ENCODE results near the gene GLIS1. TPM values are rescaled to one million over a fixed set of nuclear protein-coding genes. Genes with fewer than 3 reads are reported as not detected.
A peak's percentile ranks its signal among the peaks of the same experiment; 100 is the strongest.

The GLIS1 gene
- total and polyA plus RNA-seq, 2 of the 8 experiments (the other 6 are each of a cell fraction or from before 2014, with no cell fraction given): 0.15 to 0.22 TPM

GRCh38 chr1:53706356-53706755 is 32.6 kb downstream of the GLIS1 start:
- Histone ChIP-seq H3K18ac (ENCODE audit: extremely low read depth, low read length) (peak overlapping the region; percentile 26; the same call in 1 of the 2 replicates), H4K20me1 (replicated peaks in 1 of 2; ENCODE audit: control insufficient read depth in 1 of 2, insufficient read depth in 2 of 2, low read length in 2 of 2) (no peaks in the 10 kb centered on the region), H2BK120ac (replicated peaks; ENCODE audit: low read depth, low read length) (no peak overlapping the region), H3K27me3 (replicated peaks in 1 of 4; ENCODE audit: control insufficient read depth in 3 of 4, extremely low read depth in 1 of 4, insufficient read depth in 3 of 4, low read length in 3 of 4) (no peaks in the 10 kb centered on the region), H3K9me3 (ENCODE audit: insufficient read depth in 2 of 2, low read depth in 1 of 2, low read length in 1 of 2) (no peaks in the 10 kb centered on the region), H3K4me3 (ENCODE audit: extremely low read depth in 1 of 4, insufficient read depth in 2 of 4, low read depth in 3 of 4, low read length in 4 of 4) (0 out of 8 replicates have a peak overlapping the region, but pooled peaks of 1 of the 4 experiments have one; percentile 26), H2BK15ac (ENCODE audit: low read length) (peak overlapping the region; percentile 20; the same call in 1 of the 2 replicates), H4K8ac (ENCODE audit: extremely low read depth, insufficient read depth, low read length) (no peak overlapping the region), H3K4me2 (ENCODE audit: insufficient read depth in 1 of 2, low read depth in 2 of 2, low read length in 2 of 2) (peak overlapping the region in 1 of 2 experiments; percentile 86; a peak in 3 of 4 replicates), H2AFZ (ENCODE audit: low read length) (no peak overlapping the region), H3K9ac (replicated peaks in 1 of 4; ENCODE audit: extremely low read depth in 1 of 4, low read depth in 3 of 4, low read length in 3 of 4) (no peak overlapping the region), H3K4ac (replicated peaks; ENCODE audit: insufficient read length, low read depth, low read length) (no peak overlapping the region), H3K23ac (ENCODE audit: insufficient read length) (no peak overlapping the region), H3K79me2 (ENCODE audit: control insufficient read depth in 1 of 2, insufficient read depth in 2 of 2, low read length in 2 of 2) (no peaks in the 10 kb centered on the region), H2BK12ac (ENCODE audit: low read depth, low read length) (no peak overlapping the region), H2BK5ac (ENCODE audit: low read depth, low read length) (peak overlapping the region; percentile 29; the same call in 1 of the 2 replicates), H3K14ac (ENCODE audit: insufficient read length) (no peak overlapping the region), H2AK5ac (ENCODE audit: low read depth, low read length) (no peak overlapping the region), H4K91ac (replicated peaks; ENCODE audit: insufficient read length, low read length) (no peak overlapping the region), H3K4me1 (replicated peaks in 1 of 4; ENCODE audit: control insufficient read depth in 3 of 4, insufficient read depth in 4 of 4, low read length in 3 of 4) (peaks cover 21 to 34% (median 29%) of the 10 kb centered on the region in 4 experiments), H3K27ac (ENCODE audit: low read depth, low read length) (no peak overlapping the region), H3K56ac (replicated peaks; ENCODE audit: insufficient read length, low read depth, low read length) (no peak overlapping the region), H4K5ac (ENCODE audit: insufficient read length, low read depth, low read length) (no peak overlapping the region), H3K23me2 (ENCODE audit: low read depth, low read length) (no peaks in the 10 kb centered on the region; the same call in 1 of the 2 replicates), H3K36me3 (ENCODE audit: control insufficient read depth in 2 of 4, insufficient read depth in 4 of 4, low read length in 3 of 4) (no peaks in the 10 kb centered on the region), H2BK20ac (ENCODE audit: low read length) (peak overlapping the region; percentile 92; the same call in 1 of the 2 replicates), H3K79me1 (ENCODE audit: low read depth, low read length) (no peaks in the 10 kb centered on the region)
- ChIA-PET POLR2A (ENCODE audit: partially characterized antibody) (interaction anchor here (1.4 kb wide), 1 partner anchor 11 kb away, joined by 3 read pairs; no protein-coding TSS in a partner anchor), CTCF (ENCODE audit: partially characterized antibody) (interaction anchor here (1.4 to 4.8 kb wide), 6 partner anchors 10 to 31 kb away, joined by 3 to 28 read pairs (median 6); no protein-coding TSS in a partner anchor)
- TF ChIP-seq MAFK (IDR thresholded peaks at IDR 0.05; ENCODE audit: low read depth, low read length) (no peak), NRF1 (IDR thresholded peaks at IDR 0.05; ENCODE audit: low read depth, low read length) (no peak), KDM4A (IDR thresholded peaks at IDR 0.05; ENCODE audit: low read depth, low read length, severe bottlenecking) (no peak), POLR2AphosphoS5 (IDR thresholded peaks at IDR 0.05; ENCODE audit: low read depth, low read length) (no peak), TAF1 (IDR thresholded peaks at IDR 0.05; ENCODE audit: low read depth, low read length) (no peak), SAP30 (IDR thresholded peaks at IDR 0.05; ENCODE audit: insufficient read depth, insufficient replicate concordance, low read length) (no peak), TEAD4 (IDR thresholded peaks at IDR 0.05; ENCODE audit: low read depth, low read length) (no peak)
- FAIRE-seq (no peak), DNase-seq (ENCODE audit: low read depth in 1 of 2, low spot score in 2 of 2) (no peak)
- WGBS, 2 experiments (ENCODE audit: extremely low coverage in 1 of 2, insufficient coverage in 1 of 2, insufficient read length in 1 of 2, insufficient replicate concordance in 2 of 2, low coverage in 1 of 2, low lambda C conversion rate in 2 of 2, missing lambda C conversion rate in 1 of 2): 57% methylated on average over 6 of the region's 6 CpGs; no CpG with 5 or more reads in 1 of the 2 experiments

Data from H1 (cell line).